Gastrocnemius medialis (tissue), 4 donors: ENCODE results near the gene UBE2M. TPM values are rescaled to one million over a fixed set of nuclear protein-coding genes. Genes with fewer than 3 reads are reported as not detected.
"Not testable (repeated sequence)": the region's sequence is repeated elsewhere in the genome, so short reads cannot be mapped to it uniquely, and the experiment has no call there.

ENCODE experiments used
- ATAC-seq, 2 donors: fragments of 150-250 bp; one replicate each; pipeline ENCODE4 v1.9.1; 2016
- DNase-seq, 2 donors: peaks; one replicate each; pipeline ENCODE4 v3.0.0-alpha.2; 2019
- H3K27ac ChIP-seq, 4 donors: fragments of 200-600 bp; sonication (generic); 1 replicate in 1 of 4; 2 replicates in 3 of 4; pipeline ENCODE4 v1.5.1; 2016 to 2018; ENCODE audit warnings: mild to moderate bottlenecking in 2 of 4, moderate library complexity in 1 of 4
- H3K27me3 ChIP-seq, 3 donors: fragments of 200-600 bp; sonication (generic) in 2 of 3; 1 replicate in 1 of 3; 2 replicates in 2 of 3; pipeline versions ENCODE4 v1.5.1 to v1.6.0; 2016 to 2019; ENCODE audit warnings: mild to moderate bottlenecking in 1 of 3, moderate library complexity in 1 of 3
- H3K36me3 ChIP-seq, 2 donors: fragments of 200-600 bp; sonication (generic) in 1 of 2; one replicate each; pipeline ENCODE4 v1.5.1; 2017 to 2018
- H3K4me1 ChIP-seq, 2 donors: fragments of 200-600 bp; sonication (generic) in 1 of 2; one replicate each; pipeline ENCODE4 v1.5.1; 2016 to 2017; ENCODE audit warnings: mild to moderate bottlenecking in 2 of 2
- H3K4me3 ChIP-seq, 4 donors: fragments of 200-600 bp; sonication (generic) in 3 of 4; 1 replicate in 1 of 4; 2 replicates in 3 of 4; pipeline ENCODE4 v1.5.1; 2016 to 2019; ENCODE audit warnings: mild to moderate bottlenecking in 2 of 4
- H3K9me3 ChIP-seq, 3 donors: fragments of 200-600 bp; sonication (generic) in 2 of 3; 1 replicate in 1 of 3; 2 replicates in 2 of 3; pipeline ENCODE4 v1.5.1; 2016 to 2019
- POLR2A ChIP-seq, 2 donors: fragments of 450-650 bp; IDR thresholded peaks; one replicate each; pipeline ENCODE4 v1.6.1; 2017; ENCODE audit warnings: antibody characterized with exemption in 2 of 2, mild to moderate bottlenecking in 2 of 2, moderate library complexity in 2 of 2
- in situ Hi-C, 4 donors: fragments of 200-750 bp; cut with MboI; loops; one replicate each; pipeline versions ENCODE4 v1.15.0 to v1.8.0; 2017; ENCODE audit warnings: low sequenced_read_pairs in 4 of 4
- intact Hi-C: fragments of 100-400 bp; cut with DNase I; formaldehyde crosslinking; loops from one replicate; pipeline ENCODE4 v1.15.1; 2023; ENCODE audit warnings: low total_unique reads
- microRNA-seq, 2 donors: library from miRNA; unstranded; fragments of <30 nt; microRNA quantifications; one replicate each; pipeline ENCODE4, GENCODE V29; 2016; ENCODE audit warnings: borderline replicate concordance in 2 of 2
- total RNA-seq, 4 donors: library from RNA; depleted of rRNA; stranded (reverse); fragments of >200 nt; gene quantifications; one replicate each; pipeline versions ENCODE4 v1.1.0 to v1.2.3, GENCODE V29; 2016
- TF ChIP-seq, protein P1 (sequence below), 5 experiments: fragments of 450-650 bp in 3 of 5; fragments of 200-600 bp in 2 of 5; sonication (generic) in 2 of 5; IDR thresholded peaks in 4 of 5; conservative IDR thresholded peaks in 1 of 5; 1 replicate in 4 of 5; 2 replicates in 1 of 5; pipeline ENCODE4 v1.5.1; 2016 to 2019; ENCODE audit warnings: antibody characterized with exemption in 5 of 5, mild to moderate bottlenecking in 3 of 5, moderate library complexity in 3 of 5

Gene UBE2M
- total RNA-seq, 4 donors from 2014 or later, result 23.5 to 74.5 (median 41.6) TPM

DNA sequence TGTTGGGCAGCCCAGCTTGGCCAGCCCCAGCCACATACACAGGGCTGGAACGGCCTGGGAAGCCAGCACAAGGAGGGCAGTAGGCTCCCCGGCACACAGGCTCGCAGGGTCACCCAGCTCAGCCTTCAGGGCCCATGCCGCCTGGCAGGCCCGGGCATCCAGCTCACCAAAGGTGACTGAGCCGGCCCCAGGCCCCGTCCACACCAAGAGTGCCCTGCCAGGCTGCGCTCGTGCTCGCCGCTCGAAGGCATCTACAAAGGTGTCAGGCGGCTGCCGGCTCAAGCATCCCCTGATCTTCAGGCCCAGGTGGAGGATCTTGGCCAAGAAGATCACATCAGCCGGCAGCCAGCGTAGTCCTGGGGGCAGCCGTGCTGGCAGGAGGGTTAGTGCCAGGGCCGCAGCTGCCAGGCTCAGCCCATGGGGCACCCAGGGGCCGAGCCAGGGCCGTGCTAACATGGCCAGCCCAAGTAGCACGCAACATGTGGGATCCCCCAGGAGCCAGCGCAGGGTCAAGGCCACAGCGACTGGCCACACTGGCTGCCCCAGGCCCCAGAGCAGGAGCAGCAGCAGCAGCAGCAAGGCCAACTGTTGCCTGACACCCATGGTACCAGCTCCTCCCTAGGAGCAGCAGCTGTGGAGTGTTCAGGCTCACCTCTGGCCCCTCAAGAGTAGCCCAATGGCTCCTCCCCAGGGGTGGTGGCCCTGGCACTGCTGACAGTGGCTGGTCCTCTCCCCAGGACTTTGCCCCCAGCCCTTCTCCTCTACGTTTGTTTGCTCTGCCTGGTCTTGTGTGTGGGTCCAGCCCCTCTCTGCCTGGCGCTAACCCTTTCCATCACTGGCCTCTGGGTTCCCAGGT is 46.8 kb downstream of the UBE2M start, which contains the start of gene SLC27A5:
Gene SLC27A5, minus strand, starts transcription at position 640 of the 856 bp plus-strand sequence. Its CDS starts 37 bp downstream, at position 603.
- TF ChIP-seq, protein P1, sequence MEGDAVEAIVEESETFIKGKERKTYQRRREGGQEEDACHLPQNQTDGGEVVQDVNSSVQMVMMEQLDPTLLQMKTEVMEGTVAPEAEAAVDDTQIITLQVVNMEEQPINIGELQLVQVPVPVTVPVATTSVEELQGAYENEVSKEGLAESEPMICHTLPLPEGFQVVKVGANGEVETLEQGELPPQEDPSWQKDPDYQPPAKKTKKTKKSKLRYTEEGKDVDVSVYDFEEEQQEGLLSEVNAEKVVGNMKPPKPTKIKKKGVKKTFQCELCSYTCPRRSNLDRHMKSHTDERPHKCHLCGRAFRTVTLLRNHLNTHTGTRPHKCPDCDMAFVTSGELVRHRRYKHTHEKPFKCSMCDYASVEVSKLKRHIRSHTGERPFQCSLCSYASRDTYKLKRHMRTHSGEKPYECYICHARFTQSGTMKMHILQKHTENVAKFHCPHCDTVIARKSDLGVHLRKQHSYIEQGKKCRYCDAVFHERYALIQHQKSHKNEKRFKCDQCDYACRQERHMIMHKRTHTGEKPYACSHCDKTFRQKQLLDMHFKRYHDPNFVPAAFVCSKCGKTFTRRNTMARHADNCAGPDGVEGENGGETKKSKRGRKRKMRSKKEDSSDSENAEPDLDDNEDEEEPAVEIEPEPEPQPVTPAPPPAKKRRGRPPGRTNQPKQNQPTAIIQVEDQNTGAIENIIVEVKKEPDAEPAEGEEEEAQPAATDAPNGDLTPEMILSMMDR (IDR thresholded peaks at IDR 0.05 in 4 of 5, conservative IDR thresholded peaks at IDR 0.05 in 1 of 5), result no peak
- TF ChIP-seq POLR2A (IDR thresholded peaks at IDR 0.05), result no peak
- no peak for ATAC-seq
- intact Hi-C loops, result no loop called here

DNA sequence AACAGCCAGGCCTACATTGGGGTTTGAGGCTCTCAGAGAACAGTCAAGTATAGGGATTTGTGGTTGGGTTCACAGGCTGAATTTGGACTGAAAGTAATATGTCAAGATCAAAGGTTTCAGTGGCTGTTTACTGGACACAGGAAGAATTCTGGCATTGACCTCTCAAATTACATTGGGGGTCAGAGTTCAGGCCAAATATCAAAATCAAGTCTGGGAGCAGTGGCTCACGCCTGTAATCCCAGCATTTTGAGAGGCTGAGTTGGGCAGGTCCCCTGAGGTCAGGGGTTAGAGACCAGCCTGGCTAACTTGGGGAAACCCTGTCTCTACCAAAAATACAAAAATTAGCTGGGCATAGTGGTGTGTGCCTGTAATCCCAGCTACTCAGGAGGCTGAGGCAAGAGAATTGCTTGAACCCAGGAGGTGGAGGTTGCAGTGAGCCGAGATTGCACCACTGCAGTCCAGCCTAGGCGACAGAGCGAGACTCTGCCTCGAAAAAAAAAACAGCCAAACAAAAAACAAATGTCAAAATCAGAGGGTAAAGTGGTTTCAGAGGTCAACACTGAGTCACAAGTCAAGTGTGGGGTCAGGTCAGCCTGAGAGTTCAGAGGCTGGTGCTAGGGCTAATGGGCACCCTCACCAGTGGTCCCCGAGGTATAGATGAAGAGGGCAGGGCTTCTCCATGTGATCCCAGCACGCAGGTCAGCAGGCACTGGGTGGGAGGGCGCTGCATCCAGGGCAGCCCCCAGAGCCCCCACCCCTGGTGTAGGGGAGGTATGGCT is 48.1 kb downstream of the UBE2M start:
- ATAC-seq (no peak), DNase-seq (no peak)
- in situ Hi-C loops, result no loop called here
- intact Hi-C loops, result no loop called here
- TF ChIP-seq, protein P1 (IDR thresholded peaks at IDR 0.05 in 4 of 5, conservative IDR thresholded peaks at IDR 0.05 in 1 of 5), result no peak
- TF ChIP-seq POLR2A (IDR thresholded peaks at IDR 0.05), result no peak
- Histone ChIP-seq H3K27ac (no peak overlapping the region), H3K4me3 (no peak overlapping the region), H3K36me3 (no peaks in the 10 kb centered on the region), H3K27me3 (no peaks in the 10 kb centered on the region), H3K4me1 (peaks cover 4 to 8% of the 10 kb centered on the region in 2 donors), H3K9me3 (no peaks in the 10 kb centered on the region)

More for the DNA sequence above, 46.8 kb downstream of the UBE2M start, which contains the start of gene SLC27A5:
- peaks cover 15 to 18% of the 10 kb centered on the region in 2 donors for H3K4me1 ChIP-seq
- H3K27me3 ChIP-seq, result no peaks in the 10 kb centered on the region
- DNase-seq, result no peak
- in situ Hi-C loops, result no loop called here
- H3K36me3 ChIP-seq, result peaks cover 0 to 5% of the 10 kb centered on the region in 2 donors
- no peak within 1 kb of the TSS for H3K4me3 ChIP-seq
- H3K9me3 ChIP-seq, result no peaks in the 10 kb centered on the region
- no peak within 1 kb of the TSS for H3K27ac ChIP-seq

DNA sequence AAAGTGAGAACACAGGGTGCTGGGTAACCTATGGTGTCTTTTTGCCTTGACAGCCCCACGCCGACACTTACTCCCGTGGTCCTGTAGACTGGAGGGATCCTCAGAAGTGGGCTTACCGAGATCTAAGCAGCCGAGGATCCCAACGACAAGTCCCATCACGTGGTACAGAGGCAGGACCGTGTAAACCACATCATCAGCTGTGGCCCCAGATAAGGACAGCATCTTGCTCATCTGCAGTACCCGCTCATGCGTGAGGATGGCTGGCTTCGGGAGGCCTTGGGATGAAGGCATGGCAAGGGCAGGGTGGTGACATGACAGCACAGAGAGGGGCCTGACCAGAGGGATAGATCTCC is 48.7 kb downstream of the UBE2M start:
- no peak for ATAC-seq
- no peak for TF ChIP-seq POLR2A (IDR thresholded peaks at IDR 0.05)
- Histone ChIP-seq H3K4me1 (peaks cover 3 to 4% of the 10 kb centered on the region in 2 donors), H3K27me3 (no peaks in the 10 kb centered on the region), H3K36me3 (no peaks in the 10 kb centered on the region), H3K27ac (no peak overlapping the region), H3K9me3 (no peaks in the 10 kb centered on the region), H3K4me3 (no peak overlapping the region)
- in situ Hi-C loops, result no loop called here
- DNase-seq, result no peak
- intact Hi-C loops, result no loop called here

DNA sequence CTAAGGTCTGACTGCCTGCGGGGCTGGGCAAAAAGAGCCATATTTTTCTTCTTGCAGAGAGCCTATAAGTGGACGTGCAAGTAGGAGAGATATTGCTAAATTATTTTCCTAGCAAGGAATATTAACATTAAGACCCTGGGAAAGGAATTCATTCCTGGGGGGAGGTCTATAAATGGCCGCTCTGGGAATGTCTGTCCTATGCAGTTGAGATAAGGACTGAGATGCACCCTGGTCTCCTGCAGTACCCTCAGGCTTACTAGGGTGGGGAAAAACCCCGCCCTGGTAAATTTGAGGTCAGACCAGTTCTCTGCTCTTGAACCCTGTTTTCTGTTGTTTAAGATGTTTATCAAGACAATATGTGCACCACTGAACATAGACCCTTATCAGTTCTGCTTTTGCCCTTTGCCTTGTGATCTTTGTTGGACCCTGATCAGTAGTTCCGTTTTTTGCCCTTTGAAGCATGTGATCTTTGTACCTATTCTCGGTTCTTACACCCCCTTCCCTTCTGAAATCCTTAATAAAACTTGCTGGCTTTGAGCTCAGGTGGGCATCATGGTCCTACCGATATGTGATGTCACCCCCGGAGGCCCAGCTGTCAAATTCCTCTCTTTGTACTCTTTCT is 50.7 kb downstream of the UBE2M start:
- H3K9me3 ChIP-seq, H3K4me3 ChIP-seq, H3K4me1 ChIP-seq, H3K27ac ChIP-seq, ATAC-seq, H3K36me3 ChIP-seq, intact Hi-C loops, H3K27me3 ChIP-seq, in situ Hi-C loops, DNase-seq: not testable (repeated sequence)

Small RNAs within 50 kb of the gene (microRNA-seq; reads per million reads assigned to microRNA genes)
- gene MIR6807, result 1.2 to 2.6 reads per million in 2 donors

Other genes with a start within 250 kb of the UBE2M start
- 1 to 10 TPM; 1.1 to 2.4 (median 1.8) TPM for gene ZSCAN22, start 231.6 kb downstream of the UBE2M start, total RNA-seq
- 10 to 100 TPM in 1 of 4 donors, 1 to 10 TPM in 2, not detected in 1; 4.5 to 12.5 (median 9.0) TPM for gene A1BG, start 205.1 kb downstream of the UBE2M start, total RNA-seq
- gene ZNF497, start 195.9 kb downstream of the UBE2M start, total RNA-seq, result under 1 TPM in 3 of 4 donors, not detected in 1; 0.07 to 0.87 (median 0.36) TPM
- under 1 TPM in 2 of 4 donors, not detected in 2; 0.11 to 0.36 TPM for gene ZNF837, start 177.6 kb downstream of the UBE2M start, total RNA-seq
- gene RPS5, start 171.3 kb downstream of the UBE2M start, total RNA-seq, result 1,000 to 10,000 TPM; 1,345 to 1,665 (median 1,438) TPM
- not detected for gene RNF225, start 163.0 kb downstream of the UBE2M start, total RNA-seq
- 10 to 100 TPM in 2 of 4 donors, 1 to 10 TPM in 2; 8.5 to 21.4 (median 10.2) TPM for gene ZNF584, start 150.0 kb downstream of the UBE2M start, total RNA-seq
- 1 to 10 TPM; 1.8 to 2.7 (median 2.4) TPM for gene ZNF132, start 118.5 kb downstream of the UBE2M start, total RNA-seq
- gene ZNF324B, start 107.0 kb downstream of the UBE2M start, total RNA-seq, result 1 to 10 TPM; 3.8 to 7.6 (median 7.0) TPM
- 10 to 100 TPM in 3 of 4 donors, 1 to 10 TPM in 1; 8.1 to 11.4 (median 11.3) TPM for gene ZNF324, start 91.5 kb downstream of the UBE2M start, total RNA-seq
- 10 to 100 TPM in 1 of 4 donors, 1 to 10 TPM in 3; 7.5 to 13.1 (median 8.9) TPM for gene ZNF446, start 82.3 kb downstream of the UBE2M start, total RNA-seq
- 1 to 10 TPM; 2.0 to 9.1 (median 4.6) TPM for gene SLC27A5, start 46.6 kb downstream of the UBE2M start, total RNA-seq
- 10 to 100 TPM in 2 of 4 donors, 1 to 10 TPM in 2; 5.9 to 12.2 (median 9.6) TPM for gene ZBTB45, start 38.8 kb downstream of the UBE2M start, total RNA-seq
- 100 to 1,000 TPM; 145 to 239 (median 191) TPM for gene TRIM28, start 14.5 kb downstream of the UBE2M start, total RNA-seq
- gene CHMP2A, start 3.5 kb downstream of the UBE2M start, total RNA-seq, result 100 to 1,000 TPM in 2 of 4 donors, 10 to 100 TPM in 2; 82.3 to 165 (median 113) TPM
- gene MZF1, start 14.7 kb upstream of the UBE2M start, total RNA-seq, result 10 to 100 TPM in 3 of 4 donors, 1 to 10 TPM in 1; 6.8 to 21.5 (median 15.1) TPM